NCI-H748 (cell line): ENCODE measurements around the gene ACVR2A.

ENCODE experiments used
- DNase-seq: peaks from one replicate; lab custom pipeline; 2025; ENCODE audit not compliant: unreplicated experiment; lab: John Stamatoyannopoulos, UW

Gene ACVR2A

DNA sequence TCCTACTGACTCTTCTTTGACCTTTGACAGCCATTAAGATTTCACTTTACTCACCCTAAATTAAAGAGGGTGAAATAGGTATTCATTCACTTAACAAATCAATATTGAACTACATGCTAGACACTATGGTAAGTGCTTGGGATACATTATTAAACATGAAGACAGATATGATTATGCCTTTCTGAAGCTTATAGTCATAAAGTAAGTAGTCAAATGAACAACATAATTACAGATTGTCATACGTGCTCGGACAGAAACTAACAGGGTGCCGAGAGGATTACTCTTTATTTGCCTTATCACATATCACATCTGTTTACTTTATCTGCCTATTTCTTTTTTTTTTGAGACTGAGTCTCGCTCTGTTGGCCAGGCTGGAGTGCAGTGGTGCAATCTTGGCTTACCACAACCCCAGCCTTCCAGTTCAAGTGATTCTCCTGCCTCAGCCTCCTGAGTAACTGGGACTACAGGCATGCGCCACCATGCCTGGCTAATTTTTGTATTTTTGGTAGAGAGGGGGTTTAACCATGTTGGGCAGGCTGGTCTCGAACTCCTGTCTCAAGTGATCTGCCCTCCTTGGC is 9.8 kb downstream of the ACVR2A start:
- DNase-seq = no peak

DNA sequence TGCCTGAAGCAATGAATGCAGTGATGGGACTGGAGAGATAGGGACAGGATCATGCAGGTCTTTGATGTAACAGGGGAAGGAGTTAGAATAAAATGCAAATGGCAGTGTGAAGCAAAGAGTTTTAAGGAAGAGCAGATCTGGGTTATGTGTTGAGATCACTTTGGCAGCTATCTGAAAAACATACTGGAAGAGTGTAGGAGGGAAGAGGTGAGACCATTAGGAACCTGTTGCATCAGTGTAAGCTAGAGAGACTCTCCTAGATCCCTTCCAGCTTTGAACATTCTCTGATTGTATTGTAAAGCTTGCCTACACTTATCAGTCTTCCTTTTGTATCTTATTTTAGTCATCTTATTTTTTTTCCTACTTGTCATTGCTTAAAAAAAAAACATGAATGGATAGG is 10.5 kb downstream of the ACVR2A start:
- DNase-seq = no peak

DNA sequence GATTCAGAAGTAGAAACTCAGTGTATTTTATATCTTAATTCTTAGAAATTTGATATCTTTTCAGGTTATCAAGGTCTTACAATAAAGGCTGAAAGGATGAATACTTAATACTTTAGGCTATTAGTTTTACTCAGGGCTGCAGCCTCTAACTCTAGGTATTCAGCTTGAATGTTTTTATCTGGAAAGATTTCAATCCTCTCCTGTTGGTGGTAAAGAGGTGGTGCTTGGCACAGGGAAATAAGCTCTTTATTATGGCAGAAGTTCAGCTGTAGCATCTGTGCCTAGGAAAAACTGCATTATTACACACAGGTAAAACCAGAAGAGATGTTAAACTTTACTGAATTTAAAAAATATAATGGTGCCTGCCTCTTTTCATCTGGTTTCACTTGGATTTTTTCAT is 11.1 kb downstream of the ACVR2A start:
- DNase-seq = no peak

DNA sequence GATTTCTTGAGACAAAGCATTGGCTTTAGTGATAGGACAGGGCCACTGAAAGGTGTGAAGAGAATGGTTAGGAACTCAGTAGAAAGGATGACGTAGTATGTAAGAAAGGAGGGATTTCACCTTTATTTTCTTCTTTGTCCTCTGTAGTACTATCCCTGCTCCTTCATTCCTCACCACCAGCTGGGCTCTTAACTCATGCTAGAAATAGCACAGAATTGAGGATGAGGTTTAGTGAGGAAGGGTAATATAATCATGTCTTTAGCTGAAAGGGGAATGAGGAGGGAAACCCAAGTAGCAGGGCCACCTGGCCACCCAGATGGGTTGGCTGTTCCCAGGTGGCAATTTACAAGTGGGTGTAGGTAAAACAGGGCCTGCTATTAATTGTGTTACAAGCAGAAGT is 15.2 kb downstream of the ACVR2A start:
- DNase-seq = no peak

DNA sequence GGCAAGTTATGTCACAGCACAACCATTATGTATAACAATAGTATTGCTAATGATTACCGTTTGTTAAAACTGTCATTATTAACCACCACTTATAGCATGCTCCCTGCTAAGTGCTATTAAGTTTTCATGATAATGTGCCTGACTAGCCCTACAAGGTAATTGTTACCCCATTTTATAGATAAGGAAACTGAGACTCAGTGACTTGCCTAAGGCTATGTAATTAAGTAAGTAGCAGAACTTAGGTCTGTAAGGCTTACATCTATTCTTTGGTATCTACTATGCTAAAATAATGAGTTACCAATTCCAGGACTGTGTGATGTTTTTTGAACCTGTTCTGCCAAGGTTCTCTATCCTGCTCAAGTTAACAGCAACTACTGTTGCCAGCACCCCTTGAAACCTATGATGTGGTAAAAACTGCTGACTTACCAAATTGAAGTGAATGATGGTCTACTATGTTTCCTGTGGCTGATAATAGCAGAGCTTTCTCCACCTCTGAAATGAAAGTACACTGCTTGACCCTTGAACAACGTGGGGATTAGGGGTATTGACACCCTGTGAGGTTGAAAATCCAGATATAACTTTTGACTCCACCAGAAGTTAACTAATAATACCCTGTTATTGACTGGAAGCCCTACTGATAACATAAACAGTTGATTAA is 18.2 kb downstream of the ACVR2A start:
- DNase-seq = no peak

DNA sequence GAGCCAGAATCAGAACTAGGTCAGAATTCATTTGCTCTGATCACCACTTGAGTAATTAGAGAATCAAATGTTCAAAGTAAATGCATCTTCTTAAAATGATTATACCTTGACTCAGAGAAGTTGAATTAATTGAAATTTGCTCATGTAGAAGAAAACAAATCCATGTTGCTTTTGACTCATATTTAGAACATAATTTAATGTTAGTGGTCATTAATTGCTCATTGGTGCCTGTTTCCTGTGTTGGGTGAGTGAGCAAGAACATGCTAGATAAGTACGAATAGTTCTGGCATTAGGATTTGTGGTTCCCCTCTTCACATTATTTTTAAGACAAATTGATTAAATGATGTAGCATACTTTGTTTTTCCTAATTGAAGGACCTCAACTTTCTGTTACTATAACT is 19.0 kb downstream of the ACVR2A start:
- DNase-seq = no peak

DNA sequence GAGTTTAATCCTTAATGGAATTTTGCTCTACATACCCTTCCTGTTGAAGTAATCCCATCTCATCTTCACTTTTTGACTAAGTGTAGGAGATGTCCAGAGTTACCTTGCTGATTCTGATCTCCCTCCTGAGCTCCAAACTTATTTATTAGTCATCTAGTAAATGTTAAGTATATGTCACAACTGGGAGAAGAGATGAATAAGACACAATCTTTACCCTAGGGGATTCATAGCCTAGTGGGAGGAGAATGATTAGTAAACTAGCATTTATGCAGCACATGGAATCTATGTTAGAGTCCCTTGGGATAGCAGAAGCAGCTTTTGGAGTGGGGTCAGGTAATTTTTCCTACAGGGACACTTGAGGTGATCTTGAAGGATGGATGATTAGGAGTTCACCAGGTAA is 20.7 kb downstream of the ACVR2A start:
- no peak for DNase-seq

DNA sequence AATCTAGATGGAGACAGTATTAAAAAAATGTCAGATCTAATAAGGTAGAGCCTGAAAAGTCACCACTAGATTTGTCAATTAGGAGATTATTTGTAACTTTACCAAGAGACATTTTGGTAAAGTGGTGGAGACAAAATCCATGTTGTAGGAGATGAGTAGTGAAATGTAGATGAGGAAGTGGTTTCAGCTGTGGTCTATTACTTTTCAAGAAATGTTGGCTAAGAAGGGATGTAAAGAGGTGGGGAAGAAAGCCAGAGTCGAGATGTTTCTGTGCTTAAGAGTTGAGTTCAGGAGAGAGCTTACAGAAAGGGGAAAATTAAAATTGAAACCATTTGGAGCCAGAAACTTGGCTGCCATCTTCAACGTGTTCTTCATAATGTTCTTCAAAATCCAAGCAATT is 22.2 kb downstream of the ACVR2A start:
- DNase-seq = no peak

DNA sequence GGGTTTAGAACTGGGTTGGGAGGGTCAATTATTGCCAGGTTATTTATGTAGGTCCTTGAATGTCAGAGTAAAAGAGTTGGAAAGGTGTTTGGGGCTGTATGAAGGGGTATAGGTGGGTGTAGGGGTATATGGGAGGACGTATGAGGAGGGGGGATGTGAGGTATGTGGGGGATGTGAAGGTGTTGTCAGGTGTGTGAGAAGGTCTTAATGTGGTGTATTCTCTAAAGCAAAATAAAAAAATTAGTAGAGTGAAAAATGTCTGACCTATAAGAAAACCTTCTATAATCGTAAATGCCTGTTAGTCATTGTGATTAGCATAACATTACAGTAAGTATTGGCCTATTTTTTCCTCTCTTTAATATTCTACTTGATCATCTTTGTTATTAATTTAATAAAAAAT is 25.1 kb downstream of the ACVR2A start:
- DNase-seq = no peak

DNA sequence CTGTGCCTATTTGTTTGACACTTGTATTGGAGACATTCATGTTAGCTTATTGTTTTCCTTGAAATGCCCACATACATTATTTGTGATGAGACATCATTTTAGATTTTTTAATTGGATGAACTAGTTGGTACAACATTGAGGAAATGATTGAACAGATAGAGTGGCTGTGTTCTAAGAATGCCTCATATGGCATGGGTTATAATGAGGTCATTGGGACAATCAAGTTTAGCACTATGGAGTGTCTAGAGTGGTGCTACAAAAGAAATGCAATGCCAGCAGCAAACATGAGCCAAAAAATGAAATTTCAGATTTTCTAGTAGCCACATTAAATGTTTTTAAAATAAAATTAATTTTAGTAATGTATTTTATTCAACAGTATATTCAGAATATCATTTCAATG is 28.1 kb downstream of the ACVR2A start:
- no peak for DNase-seq

DNA sequence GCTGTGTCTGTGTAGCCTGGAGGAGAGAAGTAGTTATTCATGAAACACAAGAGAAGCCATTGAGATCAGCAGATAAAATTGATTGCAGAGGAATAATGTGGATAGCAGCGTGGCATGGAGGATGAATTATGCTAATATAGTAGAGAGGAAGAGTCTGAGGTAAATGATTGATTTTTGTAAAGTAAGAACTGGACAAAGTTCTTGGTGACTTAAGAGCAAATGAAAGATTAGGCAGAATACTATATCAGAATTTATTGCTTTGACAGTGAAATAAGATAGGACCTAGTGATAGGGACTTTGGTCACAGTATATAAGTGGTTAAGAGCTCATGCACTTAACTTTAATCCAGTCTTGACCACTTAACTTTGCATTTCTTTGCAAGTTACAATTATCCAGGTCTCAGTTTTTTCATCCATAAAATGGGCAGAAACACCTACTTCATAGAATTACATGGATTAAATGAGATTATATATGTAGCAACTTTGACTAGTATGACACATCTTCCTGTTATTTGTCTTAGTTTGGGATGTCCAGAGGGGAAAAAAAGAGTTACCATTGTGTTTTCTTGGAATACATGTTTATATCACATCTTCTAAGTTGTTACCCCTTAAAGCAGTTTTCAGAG is 29.1 kb downstream of the ACVR2A start:
- no peak for DNase-seq

DNA sequence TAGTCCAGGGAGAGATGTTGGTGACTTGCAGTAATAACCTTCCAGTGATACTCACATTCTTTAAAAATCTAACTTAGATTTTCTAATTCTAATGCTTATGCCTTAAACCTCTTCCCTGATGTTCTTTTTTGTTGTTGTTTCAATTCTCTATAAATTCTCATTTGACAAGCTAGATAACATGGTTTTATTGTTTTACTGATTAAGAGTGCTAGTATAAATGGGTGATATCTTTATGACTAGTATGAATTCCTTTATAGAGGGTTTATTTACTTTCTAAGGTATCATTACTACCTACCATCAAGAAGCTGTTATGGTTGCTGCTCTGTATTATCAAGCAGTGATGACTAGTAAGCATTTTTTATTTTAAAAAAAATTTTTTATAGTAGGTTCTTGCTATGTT is 35.0 kb downstream of the ACVR2A start:
- no peak for DNase-seq

DNA sequence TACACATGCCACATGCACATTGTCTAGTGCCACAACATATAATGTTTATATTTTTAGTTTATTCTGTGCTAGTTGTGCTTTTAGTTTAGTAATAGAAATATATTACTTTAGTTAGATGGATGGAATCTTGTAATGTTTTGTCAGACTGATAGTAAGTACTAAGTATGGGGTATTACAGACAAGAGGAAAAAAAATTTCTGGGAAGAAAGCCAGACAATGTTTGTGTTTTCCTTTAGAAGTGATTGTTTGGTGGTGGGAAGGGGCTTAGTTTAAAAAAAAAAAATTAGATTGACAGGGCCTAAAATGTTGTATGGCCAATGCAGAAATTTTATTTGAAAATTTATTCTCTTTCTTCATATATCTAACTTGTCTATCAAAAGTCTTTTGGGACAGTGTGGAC is 37.8 kb downstream of the ACVR2A start:
- DNase-seq = no peak

DNA sequence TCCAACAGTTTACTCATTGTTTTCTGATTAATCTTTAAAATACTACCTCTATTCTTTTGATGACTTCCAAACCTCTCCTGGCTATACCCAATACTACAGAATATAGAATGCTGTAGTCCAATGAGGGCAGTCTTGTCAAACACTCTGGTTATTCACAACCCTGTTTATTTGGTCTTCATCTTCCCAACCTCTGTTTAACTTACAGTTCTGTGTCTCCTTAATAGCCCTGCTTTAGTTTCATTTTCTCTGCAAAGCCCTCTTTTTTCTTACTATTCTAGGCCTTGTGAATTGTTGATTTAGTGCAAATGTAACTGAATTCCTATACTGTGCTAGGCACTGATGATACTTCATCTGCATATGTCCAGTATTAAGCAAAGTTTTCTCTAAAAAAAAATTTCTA is 40.0 kb downstream of the ACVR2A start:
- no peak for DNase-seq

DNA sequence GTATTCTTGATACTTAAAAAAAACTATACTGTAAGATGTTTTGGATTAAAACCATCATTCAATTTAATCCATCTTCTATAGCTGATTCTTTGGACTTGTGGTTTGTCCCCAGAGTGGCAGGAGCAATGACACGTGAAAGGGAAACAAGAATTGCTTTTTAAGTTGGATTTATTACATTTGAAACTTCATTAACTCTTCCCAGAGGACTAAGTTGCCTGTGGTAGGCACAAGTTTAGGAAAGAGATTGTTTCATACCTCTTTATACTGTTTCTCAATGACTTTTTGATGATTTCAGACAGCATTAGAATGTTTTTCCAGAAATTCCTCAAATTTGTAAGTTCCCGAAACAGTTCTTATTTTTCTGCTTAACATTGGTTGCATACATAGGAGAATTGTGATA is 41.3 kb downstream of the ACVR2A start:
- no peak for DNase-seq

DNA sequence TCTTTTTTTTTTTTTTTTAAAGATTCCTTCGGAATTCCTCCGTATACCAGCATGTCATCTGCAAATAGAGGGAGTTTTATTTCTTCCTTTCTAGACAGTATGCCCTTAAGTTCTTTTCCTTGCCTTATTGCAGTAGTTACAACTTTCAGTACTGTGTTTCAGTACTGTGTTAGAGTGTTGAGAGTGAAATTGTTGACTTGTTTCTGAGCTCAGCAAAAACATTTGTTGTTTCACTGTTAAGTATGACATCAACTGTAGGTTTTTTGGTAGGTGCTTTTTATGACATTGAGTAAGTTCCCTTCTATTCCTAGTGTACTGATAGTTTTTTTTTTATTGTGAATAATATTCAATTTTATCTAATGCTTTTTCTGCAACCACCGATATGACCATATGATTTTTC is 43.9 kb downstream of the ACVR2A start:
- DNase-seq = no peak

DNA sequence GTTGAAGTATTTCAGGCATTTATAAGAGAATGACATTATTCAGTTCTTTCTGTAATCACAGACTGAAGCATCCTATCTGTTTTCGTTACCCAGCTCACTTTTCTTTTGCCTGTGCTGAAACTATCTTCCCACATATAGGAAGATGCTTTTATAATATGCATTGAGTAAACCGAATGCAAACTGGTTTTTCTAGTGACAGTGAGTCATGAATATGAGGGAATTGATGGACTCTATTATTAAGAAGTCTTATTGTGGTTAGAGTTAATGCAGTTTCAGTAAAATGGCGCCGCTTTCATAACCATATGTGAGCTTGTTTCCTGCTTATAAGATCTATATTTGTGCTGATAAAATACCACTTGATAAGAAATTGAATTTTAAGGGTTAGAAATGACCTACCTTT is 59.2 kb downstream of the ACVR2A start:
- peak; percentile 5 for DNase-seq

DNA sequence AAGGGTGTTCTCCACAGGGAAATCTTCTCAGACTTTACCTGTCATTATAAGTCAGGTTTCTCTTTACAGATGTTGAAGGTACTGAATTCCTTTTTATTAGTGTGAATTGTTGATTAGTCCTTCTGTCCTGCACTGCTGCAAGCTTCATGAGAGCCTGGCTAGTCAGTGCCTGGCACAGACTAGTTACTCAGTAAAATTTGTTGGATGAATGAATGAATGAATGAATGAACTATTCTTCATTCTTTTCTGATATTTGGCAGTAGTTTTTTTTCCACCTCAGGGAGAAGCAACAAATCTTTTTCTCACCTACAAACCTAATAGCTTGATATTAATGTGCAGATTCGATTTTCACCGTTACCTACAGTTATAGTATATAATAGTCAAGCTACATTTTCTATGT is 64.3 kb downstream of the ACVR2A start:
- DNase-seq = no peak

DNA sequence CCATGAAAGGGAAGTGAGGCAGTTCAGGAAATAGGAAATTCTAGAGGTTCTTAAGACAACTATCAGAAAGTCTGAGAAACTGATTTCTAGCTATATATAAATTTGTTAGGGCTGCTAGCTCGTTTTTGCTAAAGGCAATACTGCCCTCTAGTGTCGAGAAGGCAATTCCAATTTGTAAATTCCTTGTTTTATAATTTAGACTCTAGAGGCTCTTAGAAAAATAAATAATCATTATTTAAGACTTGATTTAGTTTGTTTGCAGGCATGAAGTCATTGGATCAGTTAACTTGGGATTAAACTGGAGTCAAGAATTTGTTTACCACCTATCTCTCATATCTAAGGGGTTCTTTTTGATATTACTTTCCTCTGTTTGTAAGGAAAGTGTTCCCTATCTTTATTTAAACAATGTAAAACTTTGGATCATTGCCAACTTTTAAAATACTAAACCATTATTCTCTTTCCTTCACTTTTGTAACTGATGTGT is 66.2 kb downstream of the ACVR2A start:
- peak; percentile 62 for DNase-seq

DNA sequence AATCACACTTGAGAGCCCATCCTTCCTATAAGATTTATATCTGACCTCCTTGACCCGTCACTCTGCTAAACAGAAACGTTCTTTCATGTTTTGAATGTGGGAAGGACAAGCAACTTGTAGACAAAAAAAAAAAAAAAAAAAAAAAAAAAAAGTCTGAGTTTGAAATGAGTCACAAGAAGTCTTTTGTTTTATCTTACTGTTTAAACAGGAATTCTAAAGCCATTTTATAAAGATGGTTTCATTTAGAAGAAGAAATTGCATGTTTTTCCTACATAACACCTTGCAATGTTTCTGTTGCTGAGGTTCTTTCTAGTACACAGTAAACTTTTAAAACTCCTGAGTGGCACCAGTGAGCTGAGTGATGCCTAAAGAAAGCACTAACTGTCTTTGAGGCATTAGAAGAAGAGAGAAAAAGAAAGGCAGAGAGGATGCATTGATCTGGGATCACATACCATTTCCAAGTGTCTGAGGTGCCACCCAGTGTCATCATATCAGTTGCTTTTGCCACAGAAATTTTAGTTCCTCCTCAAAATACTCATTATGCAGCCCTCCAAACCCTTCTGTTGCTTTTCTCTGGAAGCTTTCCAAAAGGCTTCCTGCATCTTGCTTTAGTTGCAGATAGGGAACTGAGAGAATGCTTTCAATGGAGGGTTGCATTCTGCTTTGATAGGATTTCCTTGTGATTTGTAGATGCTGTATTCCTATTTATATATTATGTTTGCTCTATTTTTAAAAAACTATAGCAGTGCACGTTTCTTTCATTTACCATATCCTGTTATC is 69.1 kb downstream of the ACVR2A start:
- DNase-seq = no peak

DNA sequence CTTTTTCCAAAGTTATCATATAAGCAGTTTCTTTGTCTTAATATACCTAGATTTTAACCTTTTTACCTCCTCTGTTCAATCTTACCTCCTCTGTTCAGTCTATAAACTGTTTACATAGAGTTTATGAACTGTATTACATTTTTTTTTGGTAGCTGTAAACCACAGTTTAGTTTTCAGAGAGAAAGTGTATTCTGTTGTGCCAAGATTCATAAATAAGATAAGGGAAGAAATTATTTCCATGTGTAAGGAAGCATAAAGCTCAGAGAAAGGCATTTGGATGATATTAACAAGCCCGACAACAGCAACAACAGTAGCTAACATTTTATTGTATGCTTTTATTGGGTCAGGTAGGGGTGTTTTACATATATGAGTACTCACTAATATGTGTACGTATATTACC is 71.2 kb downstream of the ACVR2A start:
- no peak for DNase-seq

DNA sequence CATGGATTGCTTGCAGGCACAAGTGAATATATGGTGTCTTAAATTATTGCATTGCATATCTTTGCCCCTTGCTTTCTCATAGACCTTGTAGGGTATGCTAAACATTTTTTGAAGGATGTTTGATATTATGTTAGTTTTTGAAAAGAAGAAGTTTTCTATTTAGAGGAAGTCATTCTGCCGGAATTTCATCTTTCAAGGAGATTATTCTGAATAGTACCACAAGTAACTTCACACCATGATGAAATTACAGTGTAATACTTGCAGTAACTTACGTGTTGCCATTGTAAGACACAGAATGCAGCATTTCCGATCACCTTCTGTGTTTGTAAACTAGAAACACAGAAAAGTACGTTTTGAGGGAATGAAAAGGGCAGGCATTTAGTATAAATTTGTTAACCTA is 71.9 kb downstream of the ACVR2A start:
- no peak for DNase-seq
